Measurements from ENCODE around the gene CERS6.

DNA sequence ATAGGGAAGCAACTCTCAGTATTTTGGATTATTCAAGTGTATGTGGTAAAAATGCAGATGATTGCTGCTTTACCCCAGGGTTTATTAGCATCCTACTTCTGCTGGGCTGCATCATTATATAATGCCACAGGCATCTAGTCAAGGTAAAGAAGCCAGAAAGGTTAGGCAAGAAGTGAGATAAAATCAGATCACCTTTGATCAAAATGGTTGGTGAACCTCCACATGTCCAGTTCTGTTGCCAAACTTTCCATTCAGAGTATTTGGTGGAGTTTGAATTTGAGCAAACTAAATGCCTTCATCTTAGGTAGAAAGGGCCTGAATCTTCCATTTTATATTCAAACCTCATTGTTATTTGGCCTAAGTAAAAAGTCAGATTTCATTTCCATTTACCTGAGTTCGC is 316.6 kb downstream of the CERS6 start:
- TF ChIP-seq CTCF (IDR thresholded peaks at IDR 0.05) (no peak), POLR2A (IDR thresholded peaks at IDR 0.05) (no peak)

Data from esophagus squamous epithelium (tissue), 4 donors.